ENCODE measurements around the gene HABP4. TPM values are rescaled to one million over a fixed set of nuclear protein-coding genes. Genes with fewer than 3 reads are reported as not detected.

The HABP4 gene
- total and polyA plus RNA-seq, 9 of the 15 experiments (the other 6 are each of a cell fraction or from before 2014, with no cell fraction given) = 0.38 to 2.4 (median 1.9) TPM

DNA sequence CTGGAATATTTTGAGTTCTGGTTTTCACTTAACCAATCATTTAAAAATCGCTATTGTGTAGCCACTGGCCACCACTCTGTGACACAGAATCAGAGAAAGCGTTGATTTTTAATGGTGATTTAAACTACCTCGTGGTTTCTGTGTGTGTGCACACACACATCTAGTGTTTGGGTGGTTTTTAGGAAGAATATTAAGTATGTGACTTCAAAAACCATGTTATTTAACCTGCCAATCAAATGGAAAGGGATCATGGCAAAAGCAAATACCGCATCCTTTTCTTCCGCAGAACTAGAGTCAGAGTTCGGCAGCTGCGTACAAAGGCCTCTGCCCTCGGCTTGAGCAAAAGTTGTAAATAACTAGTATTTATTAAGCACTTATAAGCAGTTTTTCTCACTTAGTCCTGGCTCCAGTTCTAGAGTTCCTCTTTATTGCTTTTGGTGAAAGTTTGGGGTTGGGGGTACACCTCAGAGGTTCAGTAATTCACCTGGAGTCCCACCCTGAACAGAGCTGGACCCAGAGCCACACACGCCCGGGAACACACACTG lies 40.6 kb downstream of the HABP4 start:
- Histone ChIP-seq H4K20me1 (replicated peaks; ENCODE audit: control insufficient read depth, insufficient read depth, low read length) (no peaks in the 10 kb centered on the region), H3K4me3 (no peak overlapping the region), H2AFZ (ENCODE audit: low read depth, low read length) (no peak overlapping the region), H3K79me2 (ENCODE audit: control insufficient read depth, insufficient read depth, low read length) (no peaks in the 10 kb centered on the region), H3K27ac (ENCODE audit: extremely low read depth, low read depth, low read length) (no peak overlapping the region), H3K9me1 (ENCODE audit: control insufficient read depth, insufficient read depth, low read length) (no peaks in the 10 kb centered on the region), H3K9ac (ENCODE audit: insufficient read depth in 1 of 2, low read depth in 2 of 2, low read length in 2 of 2) (no peak overlapping the region), H3K36me3 (ENCODE audit: control insufficient read depth, insufficient read depth, low read length) (no peaks in the 10 kb centered on the region), H3K4me1 (replicated peaks in 1 of 2; ENCODE audit: control insufficient read depth in 2 of 2, insufficient read depth in 2 of 2, low read length in 2 of 2) (peaks cover 0 to 3% of the 10 kb centered on the region in 2 experiments; a peak in 2 of 5 replicates), H3K9me3 (replicated peaks; ENCODE audit: control insufficient read depth, insufficient read depth, low read depth, low read length) (no peaks in the 10 kb centered on the region), H3K4me2 (ENCODE audit: insufficient read depth, low read length) (no peak overlapping the region), H3K27me3 (ENCODE audit: control insufficient read depth in 2 of 2, insufficient read depth in 2 of 2, low read length in 2 of 2) (peaks cover 3 to 31% of the 10 kb centered on the region in 2 experiments; a peak in 4 of 5 replicates)
- FAIRE-seq (no peak), DNase-seq (ENCODE audit: extremely low read depth in 1 of 4, low spot score in 3 of 4) (no peak), ATAC-seq (no peak)
- POLR2A ChIA-PET = interaction anchor here (1.5 kb wide), 1 partner anchor 8 kb away, joined by 4 read pairs; no protein-coding TSS in a partner anchor
- TF ChIP-seq, protein P1, sequence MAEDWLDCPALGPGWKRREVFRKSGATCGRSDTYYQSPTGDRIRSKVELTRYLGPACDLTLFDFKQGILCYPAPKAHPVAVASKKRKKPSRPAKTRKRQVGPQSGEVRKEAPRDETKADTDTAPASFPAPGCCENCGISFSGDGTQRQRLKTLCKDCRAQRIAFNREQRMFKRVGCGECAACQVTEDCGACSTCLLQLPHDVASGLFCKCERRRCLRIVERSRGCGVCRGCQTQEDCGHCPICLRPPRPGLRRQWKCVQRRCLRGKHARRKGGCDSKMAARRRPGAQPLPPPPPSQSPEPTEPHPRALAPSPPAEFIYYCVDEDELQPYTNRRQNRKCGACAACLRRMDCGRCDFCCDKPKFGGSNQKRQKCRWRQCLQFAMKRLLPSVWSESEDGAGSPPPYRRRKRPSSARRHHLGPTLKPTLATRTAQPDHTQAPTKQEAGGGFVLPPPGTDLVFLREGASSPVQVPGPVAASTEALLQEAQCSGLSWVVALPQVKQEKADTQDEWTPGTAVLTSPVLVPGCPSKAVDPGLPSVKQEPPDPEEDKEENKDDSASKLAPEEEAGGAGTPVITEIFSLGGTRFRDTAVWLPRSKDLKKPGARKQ (CRISPR knock-in tag; IDR thresholded peaks at IDR 0.05) = no peak
- TF ChIP-seq ZSCAN32 (CRISPR knock-in tag; IDR thresholded peaks at IDR 0.05) (no peak), ATF1 (CRISPR knock-in tag; IDR thresholded peaks at IDR 0.05) (no peak), ATF1 (tag; IDR thresholded peaks at IDR 0.05) (no peak), TEAD4 (IDR thresholded peaks at IDR 0.05; ENCODE audit: low read length) (no peak), TEAD4 (CRISPR knock-in tag; IDR thresholded peaks at IDR 0.05; ENCODE audit: borderline replicate concordance) (no peak), ZZZ3 (IDR thresholded peaks at IDR 0.05) (no peak), BACH1 (tag; IDR thresholded peaks at IDR 0.05) (no peak), FOSL1 (tag; conservative IDR thresholded peaks at IDR 0.05) (no peak), TRIM24 (IDR thresholded peaks at IDR 0.05) (no peak)
- intact Hi-C loops (cut with micrococcal nuclease) (no loop called here), in situ Hi-C loops (cut with MboI) (no loop called here)
- 53% methylated on average over 10 of the region's 10 CpGs for WGBS (ENCODE audit: insufficient coverage, low coverage, missing lambda C conversion rate)
- CTCF ChIA-PET (ENCODE audit: low intra/inter-chr PET ratio) = no interaction called here
- no TSS peak for BruUV-seq (replicated peaks)
